ENCODE data around the gene SPOCK1.

DNA sequence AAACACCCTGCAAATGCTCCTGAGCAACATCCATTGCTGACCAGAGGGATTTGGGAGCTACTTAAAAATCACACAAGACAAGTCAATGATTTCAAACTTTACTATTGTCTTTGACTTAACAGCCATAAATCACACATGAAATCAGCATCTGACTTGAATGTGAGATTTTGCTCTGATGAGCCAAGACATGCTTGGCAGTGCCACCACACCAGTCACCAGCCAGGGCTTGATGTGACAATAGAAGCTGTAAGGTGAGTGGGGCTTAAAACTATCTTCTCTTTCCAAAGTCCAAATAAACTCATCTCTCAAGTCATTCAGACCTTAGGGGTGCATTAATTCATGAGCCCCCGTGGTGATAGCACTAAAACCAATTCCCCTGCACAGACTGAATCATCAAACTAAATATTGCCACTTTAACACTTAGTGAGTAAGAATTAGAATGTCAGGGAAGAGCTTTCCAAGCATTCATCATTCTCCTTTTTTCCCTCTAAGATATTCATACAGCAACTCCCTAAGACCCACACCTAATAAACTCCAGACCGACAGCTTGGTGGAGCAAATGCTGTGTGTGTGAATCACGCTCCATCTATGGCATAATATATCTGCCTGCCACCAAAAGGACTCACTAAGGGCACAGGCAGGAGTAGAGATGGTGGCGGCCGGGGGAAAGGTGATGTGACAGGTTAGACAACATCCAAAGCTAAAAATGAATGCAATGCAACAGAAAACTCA lies 119.4 kb downstream of the SPOCK1 start:
- no peak for TF ChIP-seq EZH2 (IDR thresholded peaks at IDR 0.05; ENCODE audit: borderline replicate concordance, low read depth, low read length, poor library complexity, severe bottlenecking)
- TF ChIP-seq, protein P1, sequence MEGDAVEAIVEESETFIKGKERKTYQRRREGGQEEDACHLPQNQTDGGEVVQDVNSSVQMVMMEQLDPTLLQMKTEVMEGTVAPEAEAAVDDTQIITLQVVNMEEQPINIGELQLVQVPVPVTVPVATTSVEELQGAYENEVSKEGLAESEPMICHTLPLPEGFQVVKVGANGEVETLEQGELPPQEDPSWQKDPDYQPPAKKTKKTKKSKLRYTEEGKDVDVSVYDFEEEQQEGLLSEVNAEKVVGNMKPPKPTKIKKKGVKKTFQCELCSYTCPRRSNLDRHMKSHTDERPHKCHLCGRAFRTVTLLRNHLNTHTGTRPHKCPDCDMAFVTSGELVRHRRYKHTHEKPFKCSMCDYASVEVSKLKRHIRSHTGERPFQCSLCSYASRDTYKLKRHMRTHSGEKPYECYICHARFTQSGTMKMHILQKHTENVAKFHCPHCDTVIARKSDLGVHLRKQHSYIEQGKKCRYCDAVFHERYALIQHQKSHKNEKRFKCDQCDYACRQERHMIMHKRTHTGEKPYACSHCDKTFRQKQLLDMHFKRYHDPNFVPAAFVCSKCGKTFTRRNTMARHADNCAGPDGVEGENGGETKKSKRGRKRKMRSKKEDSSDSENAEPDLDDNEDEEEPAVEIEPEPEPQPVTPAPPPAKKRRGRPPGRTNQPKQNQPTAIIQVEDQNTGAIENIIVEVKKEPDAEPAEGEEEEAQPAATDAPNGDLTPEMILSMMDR (conservative IDR thresholded peaks at IDR 0.05; ENCODE audit: low read depth, low read length) = no peak

Data from A673 (cell line).